ENCODE measurements around the gene EPHB3. TPM values are rescaled to one million over a fixed set of nuclear protein-coding genes. Genes with fewer than 3 reads are reported as not detected.
"Not testable (repeated sequence)": the region's sequence is repeated elsewhere in the genome, so short reads cannot be mapped to it uniquely, and the experiment has no call there.

Gene EPHB3
- total and polyA plus RNA-seq, 5 donors from 2014 or later, result not detected

GRCh38 chr3:184608209-184608608, 46.6 kb downstream of the EPHB3 start:
- H3K9me3 ChIP-seq (ENCODE audit: control insufficient read depth in 2 of 2, low read length in 2 of 2), result no peaks in the 10 kb centered on the region
- H3K4me3 Mint-ChIP-seq, result no peak overlapping the region
- H3K4me1 ChIP-seq (ENCODE audit: control insufficient read depth, insufficient read depth, low read length, poor library complexity, severe bottlenecking), result peaks cover 4% of the 10 kb centered on the region
- no peak for ATAC-seq (ENCODE audit: low read depth in 2 of 2)
- H3K4me1 Mint-ChIP-seq, result peaks cover 0 to 6% (median 2%) of the 10 kb centered on the region in 4 donors
- H3K27me3 ChIP-seq (ENCODE audit: control insufficient read depth, insufficient read depth, low read length), result peaks cover 4% of the 10 kb centered on the region
- H3K27ac ChIP-seq (ENCODE audit: insufficient read depth, low read length, poor library complexity, severe bottlenecking), result no peak overlapping the region
- peaks cover 42% of the 10 kb centered on the region for H3K27me3 Mint-ChIP-seq
- peaks cover 0 to 2% (median 0%) of the 10 kb centered on the region in 7 donors for H3K9me3 Mint-ChIP-seq
- H3K27ac Mint-ChIP-seq, result no peak overlapping the region
- no peaks in the 10 kb centered on the region for H3K36me3 ChIP-seq (ENCODE audit: control insufficient read depth, insufficient read depth, low read length)
- no peaks in the 10 kb centered on the region for H3K36me3 Mint-ChIP-seq
- no peak for DNase-seq
- H3K4me3 ChIP-seq (ENCODE audit: low read depth, low read length), result no peak overlapping the region

- H3K27me3 Mint-ChIP-seq, result peaks cover 34% of the 10 kb centered on the region
Observed at GRCh38 chr3:184609476-184610244, 48.1 kb downstream of the EPHB3 start.

GRCh38 chr3:184610245-184610871, 48.8 kb downstream of the EPHB3 start:
- DNase-seq (no peak), ATAC-seq (ENCODE audit: low read depth in 2 of 2) (no peak)
- Histone ChIP-seq H3K36me3 (ENCODE audit: control insufficient read depth, insufficient read depth, low read length) (no peaks in the 10 kb centered on the region), H3K9me3 (ENCODE audit: control insufficient read depth in 2 of 2, low read length in 2 of 2) (no peaks in the 10 kb centered on the region), H3K27me3 (ENCODE audit: control insufficient read depth, insufficient read depth, low read length) (no peaks in the 10 kb centered on the region), H3K4me3 (ENCODE audit: low read depth, low read length) (no peak overlapping the region), H3K4me1 (ENCODE audit: control insufficient read depth, insufficient read depth, low read length, poor library complexity, severe bottlenecking) (no peaks in the 10 kb centered on the region), H3K27ac (ENCODE audit: insufficient read depth, low read length, poor library complexity, severe bottlenecking) (no peak overlapping the region)
- H3K27ac Mint-ChIP-seq, result no peak overlapping the region
- no peaks in the 10 kb centered on the region for H3K4me1 Mint-ChIP-seq
- H3K27me3 Mint-ChIP-seq, result peaks cover 27% of the 10 kb centered on the region
- peaks cover 0 to 2% (median 0%) of the 10 kb centered on the region in 7 donors for H3K9me3 Mint-ChIP-seq
- H3K4me3 Mint-ChIP-seq, result no peak overlapping the region
- H3K36me3 Mint-ChIP-seq, result no peaks in the 10 kb centered on the region

More at GRCh38 chr3:184609476-184610244, 48.1 kb downstream of the EPHB3 start:
- DNase-seq (no peak), ATAC-seq (ENCODE audit: low read depth in 2 of 2) (no peak)
- no peak overlapping the region for H3K4me3 Mint-ChIP-seq
- peaks cover 0 to under 1% (median 0%) of the 10 kb centered on the region in 4 donors for H3K4me1 Mint-ChIP-seq
- H3K27ac ChIP-seq (ENCODE audit: insufficient read depth, low read length, poor library complexity, severe bottlenecking), result no peak overlapping the region
- no peaks in the 10 kb centered on the region for H3K9me3 ChIP-seq (ENCODE audit: control insufficient read depth in 2 of 2, low read length in 2 of 2)
- H3K36me3 Mint-ChIP-seq, result no peaks in the 10 kb centered on the region
- peaks cover 2% of the 10 kb centered on the region for H3K27me3 ChIP-seq (ENCODE audit: control insufficient read depth, insufficient read depth, low read length)
- H3K9me3 Mint-ChIP-seq, result peaks cover 0 to 2% (median 0%) of the 10 kb centered on the region in 7 donors
- H3K4me3 ChIP-seq (ENCODE audit: low read depth, low read length), result no peak overlapping the region
- no peaks in the 10 kb centered on the region for H3K36me3 ChIP-seq (ENCODE audit: control insufficient read depth, insufficient read depth, low read length)
- no peak overlapping the region for H3K27ac Mint-ChIP-seq
- H3K4me1 ChIP-seq (ENCODE audit: control insufficient read depth, insufficient read depth, low read length, poor library complexity, severe bottlenecking), result no peaks in the 10 kb centered on the region

GRCh38 chr3:184611607-184612281, 50.2 kb downstream of the EPHB3 start:
- no peak overlapping the region for H3K27ac ChIP-seq (ENCODE audit: insufficient read depth, low read length, poor library complexity, severe bottlenecking)
- no peaks in the 10 kb centered on the region for H3K27me3 ChIP-seq (ENCODE audit: control insufficient read depth, insufficient read depth, low read length)
- H3K9me3 Mint-ChIP-seq, result no peaks in the 10 kb centered on the region
- no peaks in the 10 kb centered on the region for H3K9me3 ChIP-seq (ENCODE audit: control insufficient read depth in 2 of 2, low read length in 2 of 2)
- no peaks in the 10 kb centered on the region for H3K4me1 ChIP-seq (ENCODE audit: control insufficient read depth, insufficient read depth, low read length, poor library complexity, severe bottlenecking)
- H3K4me1 Mint-ChIP-seq, result no peaks in the 10 kb centered on the region
- no peaks in the 10 kb centered on the region for H3K36me3 Mint-ChIP-seq
- H3K4me3 Mint-ChIP-seq, result no peak overlapping the region
- DNase-seq (no peak), ATAC-seq (ENCODE audit: low read depth in 2 of 2) (no peak)
- H3K36me3 ChIP-seq (ENCODE audit: control insufficient read depth, insufficient read depth, low read length), result no peaks in the 10 kb centered on the region
- no peak overlapping the region for H3K4me3 ChIP-seq (ENCODE audit: low read depth, low read length)
- peak overlapping the region in 1 of 3 donors; percentile 15 for H3K27ac Mint-ChIP-seq
- peaks cover 22% of the 10 kb centered on the region for H3K27me3 Mint-ChIP-seq

- H3K4me3 ChIP-seq (ENCODE audit: low read depth, low read length), result no peak overlapping the region
- Mint-ChIP-seq H3K36me3 (no peaks in the 10 kb centered on the region), H3K4me3 (no peak overlapping the region), H3K4me1 (peaks cover 0 to 7% (median 2%) of the 10 kb centered on the region in 4 donors), H3K27ac (peak overlapping the region in 2 of 3 donors; percentile 84 to 86), H3K27me3 (peaks cover 10% of the 10 kb centered on the region), H3K9me3 (no peaks in the 10 kb centered on the region)
- H3K9me3 ChIP-seq (ENCODE audit: control insufficient read depth in 2 of 2, low read length in 2 of 2), result no peaks in the 10 kb centered on the region
- DNase-seq (no peak), ATAC-seq (ENCODE audit: low read depth in 2 of 2) (no peak)
- H3K27me3 ChIP-seq (ENCODE audit: control insufficient read depth, insufficient read depth, low read length), result no peaks in the 10 kb centered on the region
- H3K36me3 ChIP-seq (ENCODE audit: control insufficient read depth, insufficient read depth, low read length), result no peaks in the 10 kb centered on the region
- no peak overlapping the region for H3K27ac ChIP-seq (ENCODE audit: insufficient read depth, low read length, poor library complexity, severe bottlenecking)
- no peaks in the 10 kb centered on the region for H3K4me1 ChIP-seq (ENCODE audit: control insufficient read depth, insufficient read depth, low read length, poor library complexity, severe bottlenecking)
Observed at GRCh38 chr3:184615396-184615795, 53.8 kb downstream of the EPHB3 start.

GRCh38 chr3:184616436-184616835, 54.9 kb downstream of the EPHB3 start:
- H3K27ac Mint-ChIP-seq, result no peak overlapping the region
- no peak for DNase-seq
- Histone ChIP-seq H3K27ac (ENCODE audit: insufficient read depth, low read length, poor library complexity, severe bottlenecking) (no peak overlapping the region), H3K27me3 (ENCODE audit: control insufficient read depth, insufficient read depth, low read length) (no peaks in the 10 kb centered on the region), H3K4me1 (ENCODE audit: control insufficient read depth, insufficient read depth, low read length, poor library complexity, severe bottlenecking) (no peaks in the 10 kb centered on the region), H3K9me3 (ENCODE audit: control insufficient read depth in 2 of 2, low read length in 2 of 2) (no peaks in the 10 kb centered on the region), H3K4me3 (ENCODE audit: low read depth, low read length) (no peak overlapping the region), H3K36me3 (ENCODE audit: control insufficient read depth, insufficient read depth, low read length) (no peaks in the 10 kb centered on the region)
- ATAC-seq (ENCODE audit: low read depth in 2 of 2), result no peak
- H3K4me1 Mint-ChIP-seq, result peaks cover 0 to 7% (median 2%) of the 10 kb centered on the region in 4 donors
- no peak overlapping the region for H3K4me3 Mint-ChIP-seq
- H3K36me3 Mint-ChIP-seq, result no peaks in the 10 kb centered on the region
- no peaks in the 10 kb centered on the region for H3K9me3 Mint-ChIP-seq
- H3K27me3 Mint-ChIP-seq, result peaks cover 10% of the 10 kb centered on the region

- not testable (repeated sequence) for H3K4me1 Mint-ChIP-seq; ATAC-seq (ENCODE audit: low read depth in 2 of 2); H3K9me3 ChIP-seq (ENCODE audit: control insufficient read depth in 2 of 2, low read length in 2 of 2); H3K4me3 Mint-ChIP-seq; H3K36me3 ChIP-seq (ENCODE audit: control insufficient read depth, insufficient read depth, low read length); H3K4me1 ChIP-seq (ENCODE audit: control insufficient read depth, insufficient read depth, low read length, poor library complexity, severe bottlenecking); H3K27ac ChIP-seq (ENCODE audit: insufficient read depth, low read length, poor library complexity, severe bottlenecking); H3K9me3 Mint-ChIP-seq; H3K27me3 ChIP-seq (ENCODE audit: control insufficient read depth, insufficient read depth, low read length); H3K4me3 ChIP-seq (ENCODE audit: low read depth, low read length); H3K36me3 Mint-ChIP-seq; H3K27ac Mint-ChIP-seq; DNase-seq
- peaks cover 13% of the 10 kb centered on the region for H3K27me3 Mint-ChIP-seq
Observed at GRCh38 chr3:184617306-184617705, 55.7 kb downstream of the EPHB3 start.

Measured in CD4-positive, CD25-positive, alpha-beta regulatory T cell (primary cell).